Breast epithelium (tissue), 4 donors: Measurements from ENCODE around the gene TRNAU1AP. TPM values are rescaled to one million over a fixed set of nuclear protein-coding genes. Genes with fewer than 3 reads are reported as not detected.

Source experiments
- DNase-seq, 2 donors: peaks; one replicate each; pipeline ENCODE4 v3.0.0-alpha.2; 2019; ENCODE audit warnings: low spot score in 2 of 2
- H3K27ac ChIP-seq, 2 donors: fragments of 200-600 bp; sonication (generic) in 1 of 2; one replicate each; pipeline ENCODE4 v1.5.1; 2016 to 2019; ENCODE audit warnings: mild to moderate bottlenecking in 1 of 2
- H3K27me3 ChIP-seq, 2 donors: fragments of 200-600 bp; sonication (generic) in 1 of 2; one replicate each; pipeline versions ENCODE4 v1.5.1 to v1.6.0; 2017 to 2019; ENCODE audit warnings: control low read depth in 1 of 2, mild to moderate bottlenecking in 1 of 2
- H3K36me3 ChIP-seq: fragments of 200-600 bp; one replicate; pipeline ENCODE4 v1.5.1; 2019
- H3K4me1 ChIP-seq, 2 donors: fragments of 200-600 bp; sonication (generic); one replicate each; pipeline ENCODE4 v1.5.1; 2016 to 2019; ENCODE audit warnings: control low read depth in 1 of 2
- H3K4me3 ChIP-seq, 3 donors: fragments of 200-600 bp; sonication (generic); 1 replicate in 2 of 3; 2 replicates in 1 of 3; pipeline ENCODE4 v1.5.1; 2016 to 2019; ENCODE audit warnings: mild to moderate bottlenecking in 3 of 3, moderate library complexity in 2 of 3
- H3K9me3 ChIP-seq, 2 donors: fragments of 200-600 bp; sonication (generic) in 1 of 2; one replicate each; pipeline ENCODE4 v1.5.1; 2016 to 2019; ENCODE audit warnings: control low read depth in 1 of 2
- POLR2A ChIP-seq: fragments of 450-650 bp; IDR thresholded peaks from one replicate; pipeline ENCODE4 v1.6.1; 2016; ENCODE audit warnings: antibody characterized with exemption, mild to moderate bottlenecking, moderate library complexity
- POLR2AphosphoS5 ChIP-seq, 3 donors: sonication (generic); formaldehyde crosslinking; IDR thresholded peaks; one replicate each; pipeline ENCODE4 v1.6.1; 2017; ENCODE audit warnings: antibody characterized with exemption in 3 of 3
- intact Hi-C: fragments of 100-400 bp; cut with DNase I; formaldehyde crosslinking; loops from one replicate; pipeline ENCODE4 v1.15.1; 2023; ENCODE audit warnings: low total_unique reads
- total RNA-seq, 3 donors: library from RNA; depleted of rRNA; stranded (reverse); fragments of >200 nt; gene quantifications; one replicate each; pipeline ENCODE4 v1.1.0, GENCODE V29; 2016
- TF ChIP-seq, protein P1 (sequence below), 3 donors: fragments of 450-650 bp; IDR thresholded peaks; one replicate each; pipeline ENCODE4 v1.5.1; 2016 to 2017; ENCODE audit warnings: antibody characterized with exemption in 3 of 3, mild to moderate bottlenecking in 3 of 3, moderate library complexity in 3 of 3

The TRNAU1AP gene
- total RNA-seq, 3 donors from 2014 or later = 22.0 to 27.8 (median 27.1) TPM

- Histone ChIP-seq H3K4me3 (no peak overlapping the region), H3K36me3 (no peaks in the 10 kb centered on the region), H3K27me3 (no peaks in the 10 kb centered on the region), H3K9me3 (no peaks in the 10 kb centered on the region), H3K4me1 (no peaks in the 10 kb centered on the region), H3K27ac (no peak overlapping the region)
- TF ChIP-seq, protein P1, sequence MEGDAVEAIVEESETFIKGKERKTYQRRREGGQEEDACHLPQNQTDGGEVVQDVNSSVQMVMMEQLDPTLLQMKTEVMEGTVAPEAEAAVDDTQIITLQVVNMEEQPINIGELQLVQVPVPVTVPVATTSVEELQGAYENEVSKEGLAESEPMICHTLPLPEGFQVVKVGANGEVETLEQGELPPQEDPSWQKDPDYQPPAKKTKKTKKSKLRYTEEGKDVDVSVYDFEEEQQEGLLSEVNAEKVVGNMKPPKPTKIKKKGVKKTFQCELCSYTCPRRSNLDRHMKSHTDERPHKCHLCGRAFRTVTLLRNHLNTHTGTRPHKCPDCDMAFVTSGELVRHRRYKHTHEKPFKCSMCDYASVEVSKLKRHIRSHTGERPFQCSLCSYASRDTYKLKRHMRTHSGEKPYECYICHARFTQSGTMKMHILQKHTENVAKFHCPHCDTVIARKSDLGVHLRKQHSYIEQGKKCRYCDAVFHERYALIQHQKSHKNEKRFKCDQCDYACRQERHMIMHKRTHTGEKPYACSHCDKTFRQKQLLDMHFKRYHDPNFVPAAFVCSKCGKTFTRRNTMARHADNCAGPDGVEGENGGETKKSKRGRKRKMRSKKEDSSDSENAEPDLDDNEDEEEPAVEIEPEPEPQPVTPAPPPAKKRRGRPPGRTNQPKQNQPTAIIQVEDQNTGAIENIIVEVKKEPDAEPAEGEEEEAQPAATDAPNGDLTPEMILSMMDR (IDR thresholded peaks at IDR 0.05) = no peak
- no peak for TF ChIP-seq POLR2AphosphoS5 (IDR thresholded peaks at IDR 0.05)
- no peak for TF ChIP-seq POLR2A
- intact Hi-C loops = loop anchor here (10.0 kb wide), 1 partner anchor 200 kb away; no protein-coding TSS in a partner anchor
- no peak for DNase-seq
Observed at GRCh38 chr1:28604962-28605361, 52.1 kb downstream of the TRNAU1AP start.

DNA sequence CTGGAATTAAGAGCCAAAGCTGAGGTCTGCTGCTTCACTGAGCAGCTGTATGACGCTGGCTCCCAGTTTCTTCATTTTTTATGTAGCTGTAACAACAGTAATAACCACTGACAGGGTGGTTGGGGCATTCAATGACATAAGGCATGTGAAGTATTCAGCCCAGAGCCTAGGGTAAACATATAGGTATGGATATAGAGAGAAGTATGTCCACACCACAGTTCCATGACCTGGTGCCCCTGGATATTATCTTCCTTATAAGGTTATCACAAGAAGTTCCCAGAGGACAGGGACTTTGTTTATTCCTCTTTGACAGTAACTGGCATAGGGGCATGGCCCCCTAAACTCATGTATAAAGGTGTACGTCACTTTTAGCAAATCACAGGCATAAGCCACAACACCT lies 53.9 kb downstream of the TRNAU1AP start:
- intact Hi-C loops = loop anchor here (10.0 kb wide), 1 partner anchor 202 kb away; no protein-coding TSS in a partner anchor
- Histone ChIP-seq H3K27ac (no peak overlapping the region), H3K4me1 (no peaks in the 10 kb centered on the region), H3K36me3 (no peaks in the 10 kb centered on the region), H3K27me3 (no peaks in the 10 kb centered on the region), H3K4me3 (no peak overlapping the region), H3K9me3 (no peaks in the 10 kb centered on the region)
- DNase-seq = no peak
- TF ChIP-seq POLR2A (no peak), POLR2AphosphoS5 (IDR thresholded peaks at IDR 0.05) (no peak)
- TF ChIP-seq, protein P1 (IDR thresholded peaks at IDR 0.05) = no peak

GRCh38 chr1:28613175-28613574 lies 60.3 kb downstream of the TRNAU1AP start:
- intact Hi-C loops = no loop called here
- Histone ChIP-seq H3K27ac (no peak overlapping the region), H3K36me3 (no peaks in the 10 kb centered on the region)

More at GRCh38 chr1:28613175-28613574, 60.3 kb downstream of the TRNAU1AP start:
- TF ChIP-seq, protein P1 (IDR thresholded peaks at IDR 0.05) = no peak
- TF ChIP-seq POLR2A (no peak), POLR2AphosphoS5 (IDR thresholded peaks at IDR 0.05) (no peak)
- DNase-seq = no peak
- H3K4me1 ChIP-seq = no peaks in the 10 kb centered on the region
- no peaks in the 10 kb centered on the region for H3K27me3 ChIP-seq
- no peak overlapping the region for H3K4me3 ChIP-seq
- no peaks in the 10 kb centered on the region for H3K9me3 ChIP-seq

Other genes starting within 250 kb of the TRNAU1AP start
- 10 to 100 TPM in 2 of 3 donors, 1 to 10 TPM in 1; 8.3 to 14.4 (median 12.6) TPM for gene MED18, start 224.0 kb upstream of the TRNAU1AP start, total RNA-seq
- gene PHACTR4, start 183.3 kb upstream of the TRNAU1AP start, total RNA-seq = 10 to 100 TPM; 17.1 to 29.6 (median 25.9) TPM
- gene RCC1, start 47.0 kb upstream of the TRNAU1AP start, total RNA-seq = 10 to 100 TPM; 15.7 to 44.9 (median 40.1) TPM
- gene RAB42, start 39.2 kb downstream of the TRNAU1AP start, total RNA-seq = 10 to 100 TPM in 1 of 3 donors, 1 to 10 TPM in 2; 6.9 to 18.6 (median 8.0) TPM
- gene TAF12, start 90.0 kb downstream of the TRNAU1AP start, total RNA-seq = 10 to 100 TPM; 18.7 to 36.2 (median 22.7) TPM
- not detected for gene RNU11, start 95.5 kb downstream of the TRNAU1AP start, total RNA-seq
- 10 to 100 TPM in 1 of 3 donors, 1 to 10 TPM in 2; 7.7 to 11.9 (median 9.8) TPM for gene GMEB1, start 115.7 kb downstream of the TRNAU1AP start, total RNA-seq
- 10 to 100 TPM; 43.5 to 74.1 (median 66.5) TPM for gene YTHDF2, start 183.9 kb downstream of the TRNAU1AP start, total RNA-seq